GM15510 (cell line): Measurements from ENCODE around the gene HACE1.

Experiments used
- POLR2A ChIP-seq: IDR thresholded peaks from 3 replicates; pipeline ENCODE4 v1.6.1; 2011; ENCODE audit warnings: borderline replicate concordance; ENCODE audit not compliant: insufficient read length; ENCODE audit errors: extremely low read depth

HACE1 gene

GRCh38 chr6:104684911-104685415 lies 174.8 kb downstream of the HACE1 start:
- no peak for TF ChIP-seq POLR2A

GRCh38 chr6:104683809-104684208 lies 175.9 kb downstream of the HACE1 start:
- TF ChIP-seq POLR2A: no peak

GRCh38 chr6:104682722-104683643 lies 176.7 kb downstream of the HACE1 start:
- TF ChIP-seq POLR2A: no peak

- no peak for TF ChIP-seq POLR2A
These were observed 179.2 kb downstream of the HACE1 start for GRCh38 chr6:104680539-104680938.

GRCh38 chr6:104679971-104680370 lies 179.7 kb downstream of the HACE1 start:
- TF ChIP-seq POLR2A: no peak
